ENCODE data around the gene FAM222A. TPM values are rescaled to one million over a fixed set of nuclear protein-coding genes. Genes with fewer than 3 reads are reported as not detected.

The FAM222A gene
- total RNA-seq, 1 experiment from 2014 or later: 3.7 TPM

DNA sequence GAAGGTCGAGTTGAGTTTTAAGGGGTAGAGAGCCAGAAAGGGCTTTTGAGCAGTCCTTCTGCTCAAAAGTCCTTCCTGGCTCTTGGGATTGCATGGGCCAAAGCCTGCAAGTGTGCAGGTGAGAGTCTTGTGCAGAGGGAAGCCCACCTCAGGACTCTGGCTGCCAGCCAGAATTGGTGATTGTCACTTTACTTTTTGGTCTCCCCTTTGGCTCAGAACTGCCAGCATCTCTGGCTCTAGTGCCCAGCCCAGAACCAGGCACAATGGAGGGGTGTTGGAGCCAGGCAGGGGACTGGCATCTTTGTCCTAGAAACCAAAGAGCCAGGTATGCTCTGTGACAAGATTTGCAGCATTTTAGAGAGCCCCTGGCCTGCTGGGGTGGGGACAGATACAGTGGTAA lies 23.5 kb downstream of the FAM222A start:
- DNase-seq (ENCODE audit: low read depth, low spot score): no peak
- no peak for ATAC-seq
- H3K4me3 ChIP-seq (replicated peaks in 1 of 2; ENCODE audit: low read depth in 1 of 2, low read length in 2 of 2): no peak overlapping the region
- BruUV-seq (replicated peaks): no TSS peak
- TF ChIP-seq EGR1 (IDR thresholded peaks at IDR 0.05; ENCODE audit: low read depth) (no peak), SIN3A (IDR thresholded peaks at IDR 0.05; ENCODE audit: low read depth) (no peak), ELF1 (IDR thresholded peaks at IDR 0.05; ENCODE audit: borderline replicate concordance, low read depth) (no peak), SRF (IDR thresholded peaks at IDR 0.05; ENCODE audit: low read depth) (no peak), EZH2phosphoT487 (IDR thresholded peaks at IDR 0.05; ENCODE audit: borderline replicate concordance) (no peak), FOSL1 (IDR thresholded peaks at IDR 0.05; ENCODE audit: low read depth) (no peak), JUND (IDR thresholded peaks at IDR 0.05) (no peak)
- TF ChIP-seq, protein P1, sequence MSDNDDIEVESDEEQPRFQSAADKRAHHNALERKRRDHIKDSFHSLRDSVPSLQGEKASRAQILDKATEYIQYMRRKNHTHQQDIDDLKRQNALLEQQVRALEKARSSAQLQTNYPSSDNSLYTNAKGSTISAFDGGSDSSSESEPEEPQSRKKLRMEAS (IDR thresholded peaks at IDR 0.05): no peak
- H3K27me3 ChIP-seq (ENCODE audit: insufficient read depth, low read length): no peaks in the 10 kb centered on the region
- no peak overlapping the region for H3K4me2 ChIP-seq (ENCODE audit: low read length)
- intact Hi-C loops (cut with micrococcal nuclease): no loop called here
- ChIA-PET CTCF (no interaction called here), POLR2A (no interaction called here), RAD21 (ENCODE audit: low non-redundant PET in 1 of 2, low total read pairs in 2 of 2, uncharacterized antibody in 2 of 2, unreplicated experiment in 2 of 2) (no interaction called here)
- H3K79me2 ChIP-seq (ENCODE audit: insufficient read depth, low read length): no peaks in the 10 kb centered on the region
- H3K9ac ChIP-seq (ENCODE audit: low read length): no peak overlapping the region
- no peak overlapping the region for H3K27ac ChIP-seq (ENCODE audit: low read depth, low read length)
- H3K9me2 ChIP-seq (ENCODE audit: insufficient read depth): no peaks in the 10 kb centered on the region
- H3K9me3 ChIP-seq (ENCODE audit: control insufficient read depth in 1 of 2, insufficient read depth in 1 of 2, low read depth in 1 of 2, low read length in 2 of 2): no peaks in the 10 kb centered on the region
- H3K36me3 ChIP-seq (ENCODE audit: control insufficient read depth in 1 of 2, insufficient read depth in 2 of 2, low read length in 2 of 2): no peaks in the 10 kb centered on the region
- no peaks in the 10 kb centered on the region for H3K4me1 ChIP-seq (ENCODE audit: control insufficient read depth in 1 of 2, insufficient read depth in 2 of 2, low read length in 2 of 2)
- H2AFZ ChIP-seq (ENCODE audit: low read depth, low read length, poor library complexity, severe bottlenecking): no peak overlapping the region
- no peaks in the 10 kb centered on the region for H4K20me1 ChIP-seq (ENCODE audit: insufficient read depth)

DNA sequence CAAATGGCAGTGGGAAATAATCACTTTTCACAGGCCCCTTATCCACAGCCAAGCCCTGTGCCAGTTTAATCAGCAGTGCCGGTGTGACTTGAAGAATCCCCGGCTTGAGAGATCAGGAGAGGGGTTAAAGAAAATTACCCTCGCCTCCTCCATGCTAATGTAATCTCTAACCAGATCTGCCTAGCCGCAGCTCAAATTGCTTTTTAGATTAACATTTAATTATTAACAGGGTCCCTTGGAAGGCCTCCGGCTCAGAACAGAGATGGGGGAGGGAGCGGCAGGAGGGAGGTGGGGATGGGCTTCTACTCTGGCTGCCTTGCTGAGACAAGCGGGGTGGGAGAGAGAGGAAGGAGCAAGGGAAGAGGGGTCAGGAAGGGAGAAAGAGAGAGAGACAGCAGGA lies 24.0 kb downstream of the FAM222A start:
- POLR2A ChIA-PET: no interaction called here
- no peaks in the 10 kb centered on the region for H3K79me2 ChIP-seq (ENCODE audit: insufficient read depth, low read length)
- ATAC-seq: no peak
- TF ChIP-seq SP1 (IDR thresholded peaks at IDR 0.05; ENCODE audit: low read depth) (no peak), CBX3 (IDR thresholded peaks at IDR 0.05; ENCODE audit: low read depth) (no peak)
- no peak overlapping the region for H3K4me2 ChIP-seq (ENCODE audit: low read length)
- CTCF ChIA-PET: no interaction called here
- no peak overlapping the region for H3K27ac ChIP-seq (ENCODE audit: low read depth, low read length)
- no peak overlapping the region for H2AFZ ChIP-seq (ENCODE audit: low read depth, low read length, poor library complexity, severe bottlenecking)
- no peak for DNase-seq (ENCODE audit: low read depth, low spot score)
- intact Hi-C loops (cut with micrococcal nuclease): no loop called here
- H3K4me3 ChIP-seq (replicated peaks in 1 of 2; ENCODE audit: low read depth in 1 of 2, low read length in 2 of 2): no peak overlapping the region
- H3K4me1 ChIP-seq (ENCODE audit: control insufficient read depth in 1 of 2, insufficient read depth in 2 of 2, low read length in 2 of 2): no peaks in the 10 kb centered on the region
- H3K36me3 ChIP-seq (ENCODE audit: control insufficient read depth in 1 of 2, insufficient read depth in 2 of 2, low read length in 2 of 2): no peaks in the 10 kb centered on the region
- no peaks in the 10 kb centered on the region for H3K9me3 ChIP-seq (ENCODE audit: control insufficient read depth in 1 of 2, insufficient read depth in 1 of 2, low read depth in 1 of 2, low read length in 2 of 2)
- H3K27me3 ChIP-seq (ENCODE audit: insufficient read depth, low read length): no peaks in the 10 kb centered on the region
- no TSS peak for BruUV-seq (replicated peaks)
- no peak overlapping the region for H3K9ac ChIP-seq (ENCODE audit: low read length)
- RAD21 ChIA-PET (ENCODE audit: low non-redundant PET in 1 of 2, low total read pairs in 2 of 2, uncharacterized antibody in 2 of 2, unreplicated experiment in 2 of 2): no interaction called here
- no peaks in the 10 kb centered on the region for H3K9me2 ChIP-seq (ENCODE audit: insufficient read depth)
- H4K20me1 ChIP-seq (ENCODE audit: insufficient read depth): no peaks in the 10 kb centered on the region
